Testis (tissue), 2 donors: Measurements from ENCODE around the gene TSPAN33.

ENCODE experiments used
- POLR2A ChIP-seq: fragments of 450-650 bp; IDR thresholded peaks from one replicate; pipeline ENCODE4 v1.6.1; 2017; ENCODE audit warnings: antibody characterized with exemption, mild to moderate bottlenecking, moderate library complexity
- TF ChIP-seq, protein P1 (sequence below), 3 experiments: fragments of 450-650 bp in 2 of 3; fragments of 200-600 bp in 1 of 3; sonication (generic) in 1 of 3; IDR thresholded peaks; one replicate each; pipeline ENCODE4 v1.5.1; 2016 to 2019; ENCODE audit warnings: antibody characterized with exemption in 3 of 3, mild to moderate bottlenecking in 2 of 3, moderate library complexity in 1 of 3

DNA sequence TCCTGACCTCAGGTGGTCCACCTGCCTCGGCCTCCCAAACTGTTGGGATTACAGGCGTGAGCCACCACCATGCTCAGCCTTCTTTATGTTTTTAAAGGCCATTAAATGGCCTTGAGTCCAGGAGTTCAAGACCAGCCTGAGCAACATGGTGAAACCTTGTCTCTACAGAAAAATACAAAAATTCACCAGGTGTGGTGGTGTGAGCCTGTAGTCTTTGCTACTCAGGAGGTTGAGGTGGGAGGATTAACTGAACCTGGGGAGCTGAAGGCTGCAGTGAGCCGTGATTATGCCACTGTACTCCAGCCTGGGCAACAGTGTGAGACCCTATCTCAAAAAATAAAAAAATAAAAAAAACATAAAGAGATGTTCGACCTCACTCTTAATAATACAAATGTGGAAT, 54.9 kb downstream of the TSPAN33 start:
- TF ChIP-seq, protein P1, sequence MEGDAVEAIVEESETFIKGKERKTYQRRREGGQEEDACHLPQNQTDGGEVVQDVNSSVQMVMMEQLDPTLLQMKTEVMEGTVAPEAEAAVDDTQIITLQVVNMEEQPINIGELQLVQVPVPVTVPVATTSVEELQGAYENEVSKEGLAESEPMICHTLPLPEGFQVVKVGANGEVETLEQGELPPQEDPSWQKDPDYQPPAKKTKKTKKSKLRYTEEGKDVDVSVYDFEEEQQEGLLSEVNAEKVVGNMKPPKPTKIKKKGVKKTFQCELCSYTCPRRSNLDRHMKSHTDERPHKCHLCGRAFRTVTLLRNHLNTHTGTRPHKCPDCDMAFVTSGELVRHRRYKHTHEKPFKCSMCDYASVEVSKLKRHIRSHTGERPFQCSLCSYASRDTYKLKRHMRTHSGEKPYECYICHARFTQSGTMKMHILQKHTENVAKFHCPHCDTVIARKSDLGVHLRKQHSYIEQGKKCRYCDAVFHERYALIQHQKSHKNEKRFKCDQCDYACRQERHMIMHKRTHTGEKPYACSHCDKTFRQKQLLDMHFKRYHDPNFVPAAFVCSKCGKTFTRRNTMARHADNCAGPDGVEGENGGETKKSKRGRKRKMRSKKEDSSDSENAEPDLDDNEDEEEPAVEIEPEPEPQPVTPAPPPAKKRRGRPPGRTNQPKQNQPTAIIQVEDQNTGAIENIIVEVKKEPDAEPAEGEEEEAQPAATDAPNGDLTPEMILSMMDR (IDR thresholded peaks at IDR 0.05): no peak
- TF ChIP-seq POLR2A: no peak
